ENCODE results near the gene THRA. TPM values are rescaled to one million over a fixed set of nuclear protein-coding genes. Genes with fewer than 3 reads are reported as not detected.

THRA gene
- total RNA-seq, 1 donor from 2014 or later, result 7.1 TPM

GRCh38 chr17:40100669-40101366 is 38.1 kb downstream of the THRA start:
- no peak for TF ChIP-seq CTCF (IDR thresholded peaks at IDR 0.05; ENCODE audit: insufficient read depth, low read length, poor library complexity, severe bottlenecking)
- peak; percentile 95 for DNase-seq (ENCODE audit: low read depth)
- H3K4me3 ChIP-seq (ENCODE audit: low read depth, low read length), result peak overlapping the region; percentile 72
- H3K27me3 ChIP-seq (ENCODE audit: control insufficient read depth, insufficient read depth, low read length), result no peaks in the 10 kb centered on the region
- peaks cover 2% of the 10 kb centered on the region for H3K36me3 ChIP-seq (ENCODE audit: control insufficient read depth, insufficient read depth, low read length)

GRCh38 chr17:40101367-40102210 is 38.8 kb downstream of the THRA start:
- no peak for TF ChIP-seq CTCF (IDR thresholded peaks at IDR 0.05; ENCODE audit: insufficient read depth, low read length, poor library complexity, severe bottlenecking)
- H3K27me3 ChIP-seq (ENCODE audit: control insufficient read depth, insufficient read depth, low read length), result no peaks in the 10 kb centered on the region

GRCh38 chr17:40103071-40103661 is 40.4 kb downstream of the THRA start:
- TF ChIP-seq CTCF (IDR thresholded peaks at IDR 0.05; ENCODE audit: insufficient read depth, low read length, poor library complexity, severe bottlenecking), result no peak
- DNase-seq (ENCODE audit: low read depth), result no peak
- no peaks in the 10 kb centered on the region for H3K36me3 ChIP-seq (ENCODE audit: control insufficient read depth, insufficient read depth, low read length)
- H3K4me3 ChIP-seq (ENCODE audit: low read depth, low read length), result no peak overlapping the region
- H3K27me3 ChIP-seq (ENCODE audit: control insufficient read depth, insufficient read depth, low read length), result no peaks in the 10 kb centered on the region

More at GRCh38 chr17:40101367-40102210, 38.8 kb downstream of the THRA start:
- Histone ChIP-seq H3K4me3 (ENCODE audit: low read depth, low read length) (no peak overlapping the region), H3K36me3 (ENCODE audit: control insufficient read depth, insufficient read depth, low read length) (peaks cover 2% of the 10 kb centered on the region)
- DNase-seq (ENCODE audit: low read depth), result no peak

GRCh38 chr17:40103688-40104087 is 40.9 kb downstream of the THRA start:
- DNase-seq (ENCODE audit: low read depth), result no peak
- Histone ChIP-seq H3K36me3 (ENCODE audit: control insufficient read depth, insufficient read depth, low read length) (no peaks in the 10 kb centered on the region), H3K27me3 (ENCODE audit: control insufficient read depth, insufficient read depth, low read length) (no peaks in the 10 kb centered on the region), H3K4me3 (ENCODE audit: low read depth, low read length) (no peak overlapping the region)
- TF ChIP-seq CTCF (IDR thresholded peaks at IDR 0.05; ENCODE audit: insufficient read depth, low read length, poor library complexity, severe bottlenecking), result no peak

GRCh38 chr17:40104594-40105486 is 42.1 kb downstream of the THRA start:
- no peak for TF ChIP-seq CTCF (IDR thresholded peaks at IDR 0.05; ENCODE audit: insufficient read depth, low read length, poor library complexity, severe bottlenecking)
- no peaks in the 10 kb centered on the region for H3K27me3 ChIP-seq (ENCODE audit: control insufficient read depth, insufficient read depth, low read length)
- H3K4me3 ChIP-seq (ENCODE audit: low read depth, low read length), result no peak overlapping the region
- no peaks in the 10 kb centered on the region for H3K36me3 ChIP-seq (ENCODE audit: control insufficient read depth, insufficient read depth, low read length)
- DNase-seq (ENCODE audit: low read depth), result no peak
